Hematopoietic multipotent progenitor cell treated with erythropoietin and hydrocortisone succinate and interleukin-3 and kit ligand, for 15 days (in vitro differentiated cells): ENCODE measurements around the gene TSHZ3.

Experiments
- DNase-seq: peaks from one replicate; pipeline ENCODE4 v3.0.0-alpha.2; 2015; ENCODE audit warnings: low spot score

TSHZ3 gene, protein sequence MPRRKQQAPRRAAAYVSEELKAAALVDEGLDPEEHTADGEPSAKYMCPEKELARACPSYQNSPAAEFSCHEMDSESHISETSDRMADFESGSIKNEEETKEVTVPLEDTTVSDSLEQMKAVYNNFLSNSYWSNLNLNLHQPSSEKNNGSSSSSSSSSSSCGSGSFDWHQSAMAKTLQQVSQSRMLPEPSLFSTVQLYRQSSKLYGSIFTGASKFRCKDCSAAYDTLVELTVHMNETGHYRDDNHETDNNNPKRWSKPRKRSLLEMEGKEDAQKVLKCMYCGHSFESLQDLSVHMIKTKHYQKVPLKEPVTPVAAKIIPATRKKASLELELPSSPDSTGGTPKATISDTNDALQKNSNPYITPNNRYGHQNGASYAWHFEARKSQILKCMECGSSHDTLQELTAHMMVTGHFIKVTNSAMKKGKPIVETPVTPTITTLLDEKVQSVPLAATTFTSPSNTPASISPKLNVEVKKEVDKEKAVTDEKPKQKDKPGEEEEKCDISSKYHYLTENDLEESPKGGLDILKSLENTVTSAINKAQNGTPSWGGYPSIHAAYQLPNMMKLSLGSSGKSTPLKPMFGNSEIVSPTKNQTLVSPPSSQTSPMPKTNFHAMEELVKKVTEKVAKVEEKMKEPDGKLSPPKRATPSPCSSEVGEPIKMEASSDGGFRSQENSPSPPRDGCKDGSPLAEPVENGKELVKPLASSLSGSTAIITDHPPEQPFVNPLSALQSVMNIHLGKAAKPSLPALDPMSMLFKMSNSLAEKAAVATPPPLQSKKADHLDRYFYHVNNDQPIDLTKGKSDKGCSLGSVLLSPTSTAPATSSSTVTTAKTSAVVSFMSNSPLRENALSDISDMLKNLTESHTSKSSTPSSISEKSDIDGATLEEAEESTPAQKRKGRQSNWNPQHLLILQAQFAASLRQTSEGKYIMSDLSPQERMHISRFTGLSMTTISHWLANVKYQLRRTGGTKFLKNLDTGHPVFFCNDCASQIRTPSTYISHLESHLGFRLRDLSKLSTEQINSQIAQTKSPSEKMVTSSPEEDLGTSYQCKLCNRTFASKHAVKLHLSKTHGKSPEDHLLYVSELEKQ

GRCh38 chr19:31349160-31349881, at the start of gene TSHZ3:
Gene TSHZ3 (minus strand): TSS chr19:31349436. CDS start chr19:31349219, 217 bp downstream.
- no peak for DNase-seq

- DNase-seq = no peak
These were observed 48.1 kb upstream of the TSHZ3 start for GRCh38 chr19:31397308-31397707.

DNA sequence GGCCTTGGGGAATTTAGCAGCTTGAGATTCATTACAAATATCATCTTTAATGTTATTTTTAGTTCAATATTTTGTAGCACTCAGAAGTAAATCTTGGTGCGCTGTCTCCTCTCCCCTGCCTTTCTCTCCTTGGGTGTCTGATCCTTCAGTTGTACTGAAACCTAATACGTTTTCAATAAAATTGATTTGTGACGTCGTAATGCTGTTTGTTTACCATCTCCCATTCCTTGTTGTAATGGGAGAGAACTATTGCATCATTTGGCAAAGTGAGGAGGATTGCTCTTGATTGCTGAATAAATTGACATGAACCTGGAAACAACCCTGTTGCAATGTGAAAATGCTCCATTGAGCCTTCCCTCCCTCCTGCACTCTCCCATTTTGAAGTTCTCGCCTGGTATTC, 43.2 kb upstream of the TSHZ3 start:
- no peak for DNase-seq

- DNase-seq = no peak
These were observed 42.3 kb upstream of the TSHZ3 start for GRCh38 chr19:31391518-31391917.

DNA sequence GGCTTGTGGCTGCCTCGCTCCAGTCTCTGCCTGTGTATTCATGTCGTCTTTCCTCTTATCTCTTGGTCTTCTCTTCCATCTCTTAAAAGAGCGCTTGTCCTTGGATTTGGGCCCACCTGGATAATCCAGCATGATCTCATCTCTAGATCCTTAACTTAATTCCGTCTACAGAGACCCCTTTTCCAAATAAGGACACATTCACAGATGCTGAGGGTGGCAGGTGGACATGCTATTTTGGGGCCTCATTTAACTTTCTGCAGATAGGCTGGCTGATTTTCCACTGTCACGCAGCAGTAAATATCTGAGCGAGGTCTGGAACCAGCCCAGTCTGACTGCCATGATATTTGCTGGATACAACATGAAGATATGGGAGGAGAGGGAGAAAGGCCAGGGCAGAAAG, 41.5 kb upstream of the TSHZ3 start:
- no peak for DNase-seq

- DNase-seq = no peak
These were observed 40.6 kb upstream of the TSHZ3 start for GRCh38 chr19:31389874-31390273.

- DNase-seq = no peak
These were observed 38.6 kb upstream of the TSHZ3 start for GRCh38 chr19:31387717-31388301.

- DNase-seq = no peak
These were observed 37.6 kb upstream of the TSHZ3 start for GRCh38 chr19:31386806-31387205.

DNA sequence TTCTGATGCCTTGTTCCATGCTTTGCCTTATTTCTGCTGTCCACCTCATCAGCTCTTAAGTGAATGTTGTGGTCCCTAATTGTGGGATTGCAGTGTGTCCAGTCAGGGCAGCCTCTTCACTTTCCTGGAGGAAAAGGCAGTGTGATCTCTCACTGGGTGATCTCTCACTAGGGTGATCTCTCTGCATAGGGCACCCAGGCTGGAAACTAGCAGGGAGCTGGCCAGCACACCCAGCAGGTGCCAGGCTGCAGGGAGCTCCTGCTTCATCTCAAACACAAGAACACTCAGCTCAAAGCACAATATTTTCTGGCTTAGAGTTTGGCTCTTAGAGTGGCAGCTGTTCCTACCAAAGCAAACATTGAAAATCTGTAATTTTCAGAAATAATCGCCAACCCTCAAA, 36.5 kb upstream of the TSHZ3 start:
- DNase-seq = no peak

GRCh38 chr19:31383553-31383952, 34.3 kb upstream of the TSHZ3 start:
- DNase-seq = no peak

DNA sequence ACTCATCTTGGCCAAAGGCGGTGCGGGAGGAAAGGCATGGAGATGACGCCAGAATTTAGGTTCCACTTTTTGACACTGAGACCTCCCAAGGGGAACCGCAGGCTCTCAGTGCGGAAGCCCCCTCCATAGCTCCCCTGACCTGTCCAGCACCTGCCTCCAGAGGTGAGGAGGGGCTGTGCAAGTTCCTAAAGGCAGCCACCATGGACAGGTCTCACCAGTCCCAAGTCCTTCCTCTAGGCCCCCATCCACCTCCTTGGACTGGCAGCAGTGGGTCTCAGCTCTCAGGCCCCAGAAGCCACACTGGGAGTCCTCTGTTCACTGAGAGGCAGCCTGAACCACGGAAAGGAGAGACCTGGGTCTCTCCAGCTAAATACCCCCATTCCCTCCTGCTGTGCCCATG, 31.6 kb upstream of the TSHZ3 start:
- DNase-seq = no peak

GRCh38 chr19:31378404-31378803, 29.2 kb upstream of the TSHZ3 start:
- DNase-seq = no peak

GRCh38 chr19:31377736-31378135, 28.5 kb upstream of the TSHZ3 start:
- no peak for DNase-seq

DNA sequence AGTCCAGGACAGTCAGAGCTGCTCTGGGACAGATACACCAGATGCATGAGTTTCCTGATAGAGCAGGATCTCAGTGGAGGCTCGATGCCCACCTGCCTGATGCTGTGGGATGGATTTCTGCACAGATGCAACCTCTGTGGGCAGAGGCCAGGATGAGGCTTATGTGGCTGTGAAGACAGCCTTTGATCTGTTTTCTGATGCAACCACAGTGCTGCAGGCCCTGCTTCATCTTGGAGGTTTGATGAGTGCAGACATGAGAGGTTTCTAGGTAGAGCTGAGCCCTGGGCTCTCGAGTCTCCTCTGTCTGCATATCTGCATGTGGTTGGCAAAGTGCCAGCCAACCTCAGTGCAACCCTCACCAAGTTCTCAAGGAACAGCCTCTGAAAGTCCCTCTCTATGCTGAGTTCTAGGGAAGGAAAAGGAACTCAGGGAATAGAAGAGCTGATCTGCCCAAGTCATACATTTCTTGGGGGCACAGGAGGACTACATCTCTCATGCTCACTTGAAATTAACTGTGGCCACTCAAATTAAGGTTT, 23.1 kb upstream of the TSHZ3 start:
- DNase-seq = no peak

DNA sequence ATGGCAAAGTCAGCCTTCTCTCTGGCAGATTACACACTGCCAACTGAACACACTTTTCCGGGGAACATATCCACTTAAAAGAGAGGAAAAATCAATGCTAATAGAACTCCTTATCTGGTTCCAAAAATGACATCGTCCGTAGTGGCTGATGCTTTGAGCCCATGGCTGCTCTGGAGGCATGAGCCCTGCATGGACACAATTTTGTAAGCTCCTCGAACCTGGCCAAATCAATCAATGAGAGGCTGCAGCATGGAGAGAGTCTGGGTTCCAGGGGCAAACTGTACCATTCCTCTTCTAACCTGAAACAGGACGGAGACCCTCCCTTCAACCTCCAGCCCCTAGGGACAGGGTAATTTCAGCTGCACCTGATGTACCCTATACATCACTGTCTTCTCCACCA, 21.0 kb upstream of the TSHZ3 start:
- DNase-seq = no peak

GRCh38 chr19:31364963-31365362, 15.7 kb upstream of the TSHZ3 start:
- no peak for DNase-seq

DNA sequence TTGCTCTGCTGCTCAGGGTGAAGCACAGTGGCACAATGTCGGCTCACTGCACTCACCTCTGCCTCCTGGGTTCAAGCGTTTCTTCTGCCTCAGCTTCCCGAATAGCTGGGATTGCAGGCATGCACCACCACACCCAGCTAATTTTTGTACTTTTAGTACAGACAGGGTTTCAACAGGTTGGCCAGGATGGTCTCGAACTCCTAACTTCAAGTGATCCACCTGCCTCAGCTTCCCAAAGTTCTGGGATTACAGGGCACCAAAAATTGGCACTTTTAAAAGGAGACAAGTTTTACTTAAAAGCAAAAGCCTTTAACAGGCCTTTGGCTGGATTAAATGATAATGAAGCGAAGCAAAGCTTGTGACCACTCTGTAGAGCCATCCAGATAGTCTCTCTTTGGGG, 12.5 kb upstream of the TSHZ3 start:
- no peak for DNase-seq

DNA sequence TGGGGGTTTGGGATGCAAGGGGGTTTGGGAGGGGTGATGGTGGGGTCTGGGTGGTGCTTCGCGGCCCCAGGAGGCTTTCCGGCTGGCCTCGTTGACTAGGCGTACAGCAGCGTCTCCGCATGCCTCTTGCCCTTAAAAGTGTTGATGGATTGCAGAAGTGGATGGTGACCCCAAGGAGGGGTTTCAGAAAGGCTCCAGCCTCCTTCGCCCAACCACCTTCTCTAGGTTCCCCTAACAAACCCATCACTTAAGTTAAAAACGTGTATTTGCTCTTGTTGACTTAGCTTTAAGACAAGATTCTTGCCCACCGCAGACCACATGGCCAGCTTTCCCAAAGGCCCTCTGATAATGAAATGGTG, 8.1 kb upstream of the TSHZ3 start:
- DNase-seq = no peak

DNA sequence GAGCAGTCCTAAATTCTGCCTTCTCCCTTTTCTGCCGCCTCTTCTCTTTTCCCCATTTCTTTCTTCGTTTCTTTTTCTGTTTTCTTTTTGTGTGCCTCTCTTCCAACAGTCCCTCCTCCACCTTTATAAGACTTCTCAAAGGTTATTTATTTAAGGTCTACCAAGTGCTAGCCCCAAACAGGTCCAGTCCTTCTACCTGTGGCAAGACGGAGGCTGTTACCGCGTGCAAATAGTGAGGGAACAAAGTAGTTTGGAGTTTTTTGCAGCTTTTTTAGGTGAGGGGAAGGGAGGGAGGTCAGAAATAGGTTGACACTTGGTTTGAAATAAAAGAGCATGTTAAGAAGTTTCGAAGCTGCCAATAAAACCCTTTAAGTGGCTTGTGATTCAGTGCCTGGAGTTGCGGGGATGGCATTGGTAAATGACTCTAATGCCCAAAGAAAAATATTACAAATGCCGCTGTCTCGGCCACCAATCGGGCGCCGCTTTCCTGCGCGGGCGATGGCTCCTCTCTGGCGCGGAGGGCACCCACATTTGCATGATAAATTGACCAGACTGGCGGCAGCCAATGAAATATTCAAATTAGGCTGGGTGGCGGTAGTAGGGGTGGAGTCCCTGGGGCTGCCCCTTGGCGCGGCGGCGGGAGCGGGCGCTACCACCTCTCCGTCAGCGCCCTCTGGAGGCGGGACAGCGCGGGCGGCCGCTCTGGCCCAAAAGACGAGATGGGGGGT, 7.5 kb upstream of the TSHZ3 start:
- no peak for DNase-seq

GRCh38 chr19:31355665-31356289, 6.5 kb upstream of the TSHZ3 start:
- DNase-seq = no peak
